ENCODE results near the gene CCDC148. TPM values are rescaled to one million over a fixed set of nuclear protein-coding genes. Genes with fewer than 3 reads are reported as not detected.

Gene CCDC148
- polyA plus RNA-seq = under 1 TPM in 2 of 4 donors, not detected in 2; 0.09 to 0.37 TPM
- long read RNA-seq, donor 1 = 0 reads
- long read RNA-seq, donor 2 = 0 reads
- long read RNA-seq, donor 3 = 0 reads
- long read RNA-seq, donor 4 = 0 reads
- long read RNA-seq, donor 5 = 0 reads
- long read RNA-seq, donor 6 = 0 reads
- long read RNA-seq, donor 7 = 0 reads
- long read RNA-seq, donor 8 = 0 reads
- long read RNA-seq, donor 9 = 0 reads
- long read RNA-seq, donor 10 = 0 reads

- WGBS, 3 donors = 0 to 1% (median 1%) methylated on average over 25 to 48 of the region's 48 CpGs
- peak; percentile 92 to 96 for DNase-seq
- peak within 1 kb of the TSS; percentile 94 to 96 (median 95) for H3K27ac ChIP-seq (ENCODE audit: low read depth in 1 of 3, low read length in 2 of 3)
- peaks cover 0 to 16% (median 1%) of the 10 kb centered on the region in 3 donors for H3K4me1 ChIP-seq (ENCODE audit: control insufficient read depth in 3 of 3, insufficient read depth in 2 of 3, low read depth in 1 of 3, low read length in 2 of 3)
- no peaks in the 10 kb centered on the region for H3K27me3 ChIP-seq (ENCODE audit: control insufficient read depth in 3 of 3, insufficient read depth in 3 of 3, low read length in 3 of 3)
- no peak for FAIRE-seq
- no peaks in the 10 kb centered on the region for H3K9me3 ChIP-seq (ENCODE audit: control insufficient read depth in 2 of 2, insufficient read depth in 1 of 2, low read depth in 1 of 2, low read length in 1 of 2)
- H3K36me3 ChIP-seq (ENCODE audit: control insufficient read depth in 3 of 3, insufficient read depth in 2 of 3, low read depth in 1 of 3, low read length in 3 of 3) = no peaks in the 10 kb centered on the region
- peak within 1 kb of the TSS; percentile 69 to 86 (median 78) for H3K4me3 ChIP-seq (ENCODE audit: low read depth in 1 of 3, low read length in 3 of 3)
Observed at GRCh38 chr2:158456309-158457066, at the start of gene CCDC148, which contains the start of gene PKP4. TSS of gene CCDC148 (minus strand) at chr2:158456753. CDS start at chr2:158456439, 314 bp downstream. TSS of gene PKP4 (plus strand) at chr2:158456952. CDS start at chr2:158533185, 76,233 bp downstream.

- no peak for FAIRE-seq
- H3K9me3 ChIP-seq (ENCODE audit: control insufficient read depth in 2 of 2, insufficient read depth in 1 of 2, low read depth in 1 of 2, low read length in 1 of 2) = no peaks in the 10 kb centered on the region
- WGBS, 3 donors = 37 to 80% (median 65%) methylated on average over 4 of the region's 4 CpGs
- H3K4me1 ChIP-seq (ENCODE audit: control insufficient read depth in 3 of 3, insufficient read depth in 2 of 3, low read depth in 1 of 3, low read length in 2 of 3) = peaks cover 2 to 16% (median 2%) of the 10 kb centered on the region in 3 donors
- DNase-seq = peak; percentile 59 to 63
- peak overlapping the region in 2 of 3 donors; percentile 11 to 14 for H3K27ac ChIP-seq (ENCODE audit: low read depth in 1 of 3, low read length in 2 of 3)
- H3K4me3 ChIP-seq (ENCODE audit: low read depth in 1 of 3, low read length in 3 of 3) = no peak overlapping the region
- peaks cover 0 to 2% (median 0%) of the 10 kb centered on the region in 3 donors for H3K36me3 ChIP-seq (ENCODE audit: control insufficient read depth in 3 of 3, insufficient read depth in 2 of 3, low read depth in 1 of 3, low read length in 3 of 3)
- no peaks in the 10 kb centered on the region for H3K27me3 ChIP-seq (ENCODE audit: control insufficient read depth in 3 of 3, insufficient read depth in 3 of 3, low read length in 3 of 3)
Observed at GRCh38 chr2:158505448-158505934, 48.9 kb upstream of the CCDC148 start.

DNA sequence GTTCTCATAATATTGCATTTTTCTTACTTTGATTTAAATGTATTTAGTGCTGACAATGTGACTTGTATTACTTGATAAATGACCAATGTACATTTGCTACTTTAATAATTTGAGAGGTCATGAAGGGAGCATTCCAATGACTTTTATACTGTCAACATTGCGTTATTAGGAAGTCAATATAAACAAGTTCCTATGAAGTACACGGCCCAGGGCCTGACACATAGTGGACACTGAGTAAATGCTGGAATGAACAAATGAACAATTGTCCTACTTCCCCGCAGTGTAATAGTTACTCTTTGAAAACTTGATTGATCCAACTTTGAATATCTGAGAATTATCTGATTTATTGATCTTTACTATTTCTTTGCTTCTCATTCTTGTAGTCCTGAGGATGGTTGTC is 47.5 kb upstream of the CCDC148 start:
- no peak overlapping the region for H3K27ac ChIP-seq (ENCODE audit: low read depth in 1 of 3, low read length in 2 of 3)
- H3K4me1 ChIP-seq (ENCODE audit: control insufficient read depth in 3 of 3, insufficient read depth in 2 of 3, low read depth in 1 of 3, low read length in 2 of 3) = peaks cover 0 to 16% (median 2%) of the 10 kb centered on the region in 3 donors
- no peaks in the 10 kb centered on the region for H3K9me3 ChIP-seq (ENCODE audit: control insufficient read depth in 2 of 2, insufficient read depth in 1 of 2, low read depth in 1 of 2, low read length in 1 of 2)
- no peaks in the 10 kb centered on the region for H3K27me3 ChIP-seq (ENCODE audit: control insufficient read depth in 3 of 3, insufficient read depth in 3 of 3, low read length in 3 of 3)
- DNase-seq (no peak), FAIRE-seq (no peak)
- H3K4me3 ChIP-seq (ENCODE audit: low read depth in 1 of 3, low read length in 3 of 3) = no peak overlapping the region
- H3K36me3 ChIP-seq (ENCODE audit: control insufficient read depth in 3 of 3, insufficient read depth in 2 of 3, low read depth in 1 of 3, low read length in 3 of 3) = peaks cover 0 to 2% (median 0%) of the 10 kb centered on the region in 3 donors
- WGBS, 3 donors = 74 to 83% (median 80%) methylated on average over 3 of the region's 3 CpGs

- Histone ChIP-seq H3K27me3 (ENCODE audit: control insufficient read depth in 3 of 3, insufficient read depth in 3 of 3, low read length in 3 of 3) (no peaks in the 10 kb centered on the region), H3K9me3 (ENCODE audit: control insufficient read depth in 2 of 2, insufficient read depth in 1 of 2, low read depth in 1 of 2, low read length in 1 of 2) (no peaks in the 10 kb centered on the region), H3K4me3 (ENCODE audit: low read depth in 1 of 3, low read length in 3 of 3) (no peak overlapping the region), H3K4me1 (ENCODE audit: control insufficient read depth in 3 of 3, insufficient read depth in 2 of 3, low read depth in 1 of 3, low read length in 2 of 3) (peaks cover 0 to 16% (median 2%) of the 10 kb centered on the region in 3 donors), H3K27ac (ENCODE audit: low read depth in 1 of 3, low read length in 2 of 3) (no peak overlapping the region), H3K36me3 (ENCODE audit: control insufficient read depth in 3 of 3, insufficient read depth in 2 of 3, low read depth in 1 of 3, low read length in 3 of 3) (peaks cover 0 to 5% (median 0%) of the 10 kb centered on the region in 3 donors)
- DNase-seq (no peak), FAIRE-seq (no peak)
- 76 to 84% (median 81%) methylated on average over 2 of the region's 2 CpGs for WGBS, 3 donors
Observed at GRCh38 chr2:158502974-158503373, 46.4 kb upstream of the CCDC148 start.

DNA sequence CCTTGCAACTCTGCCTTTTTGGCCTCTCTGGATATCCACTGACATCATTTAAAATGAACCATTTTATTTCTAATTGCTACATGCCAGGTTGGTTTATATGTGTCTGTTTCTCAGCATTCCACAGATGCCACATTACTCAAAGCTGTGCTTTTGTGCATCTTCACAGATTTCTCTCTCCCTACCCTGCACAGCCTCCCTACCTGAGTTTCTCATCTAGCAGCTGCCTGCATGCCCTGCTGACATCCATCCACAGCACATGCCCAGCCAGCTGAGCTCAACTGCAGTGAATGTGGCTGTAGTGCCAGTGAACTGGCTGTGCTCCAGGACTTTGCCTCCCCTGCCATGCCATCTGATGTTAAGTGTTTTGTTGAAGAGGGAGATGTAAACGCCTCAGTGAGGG is 44.7 kb upstream of the CCDC148 start:
- WGBS, 3 donors = 21 to 61% (median 50%) methylated on average over 1 of the region's 1 CpG
- Histone ChIP-seq H3K4me3 (ENCODE audit: low read depth in 1 of 3, low read length in 3 of 3) (no peak overlapping the region), H3K4me1 (ENCODE audit: control insufficient read depth in 3 of 3, insufficient read depth in 2 of 3, low read depth in 1 of 3, low read length in 2 of 3) (peaks cover 0 to 21% (median 2%) of the 10 kb centered on the region in 3 donors), H3K9me3 (ENCODE audit: control insufficient read depth in 2 of 2, insufficient read depth in 1 of 2, low read depth in 1 of 2, low read length in 1 of 2) (no peaks in the 10 kb centered on the region), H3K27me3 (ENCODE audit: control insufficient read depth in 3 of 3, insufficient read depth in 3 of 3, low read length in 3 of 3) (no peaks in the 10 kb centered on the region), H3K36me3 (ENCODE audit: control insufficient read depth in 3 of 3, insufficient read depth in 2 of 3, low read depth in 1 of 3, low read length in 3 of 3) (peaks cover 0 to 5% (median 0%) of the 10 kb centered on the region in 3 donors), H3K27ac (ENCODE audit: low read depth in 1 of 3, low read length in 2 of 3) (no peak overlapping the region)
- no peak for DNase-seq
- FAIRE-seq = no peak

DNA sequence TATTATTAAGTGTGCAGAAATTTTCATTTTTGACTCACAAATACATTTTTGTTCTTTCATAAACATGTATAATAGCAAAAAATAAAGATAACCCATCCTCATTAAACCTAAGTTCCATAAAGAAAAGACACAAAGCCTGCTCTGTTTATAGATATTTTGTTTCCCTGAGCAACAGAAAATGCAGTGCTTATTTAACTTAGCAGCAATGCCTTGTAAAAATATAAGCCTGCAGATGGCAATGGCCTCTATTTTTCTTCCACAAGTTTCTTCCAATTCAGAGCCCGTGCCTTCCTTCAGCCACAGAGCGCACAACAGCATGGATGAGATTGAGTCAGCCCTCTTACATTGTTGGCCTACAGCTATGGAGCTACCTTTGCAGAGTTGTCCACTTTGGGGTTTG is 43.8 kb upstream of the CCDC148 start:
- WGBS, 3 donors = 87 to 96% (median 93%) methylated on average over 2 of the region's 2 CpGs
- no peak for DNase-seq
- no peak for FAIRE-seq
- H3K4me1 ChIP-seq (ENCODE audit: control insufficient read depth in 3 of 3, insufficient read depth in 2 of 3, low read depth in 1 of 3, low read length in 2 of 3) = peaks cover 0 to 14% (median 2%) of the 10 kb centered on the region in 3 donors
- no peaks in the 10 kb centered on the region for H3K9me3 ChIP-seq (ENCODE audit: control insufficient read depth in 2 of 2, insufficient read depth in 1 of 2, low read depth in 1 of 2, low read length in 1 of 2)
- H3K27me3 ChIP-seq (ENCODE audit: control insufficient read depth in 3 of 3, insufficient read depth in 3 of 3, low read length in 3 of 3) = no peaks in the 10 kb centered on the region
- H3K4me3 ChIP-seq (ENCODE audit: low read depth in 1 of 3, low read length in 3 of 3) = no peak overlapping the region
- no peak overlapping the region for H3K27ac ChIP-seq (ENCODE audit: low read depth in 1 of 3, low read length in 2 of 3)
- H3K36me3 ChIP-seq (ENCODE audit: control insufficient read depth in 3 of 3, insufficient read depth in 2 of 3, low read depth in 1 of 3, low read length in 3 of 3) = peaks cover 0 to 5% (median 0%) of the 10 kb centered on the region in 3 donors

DNA sequence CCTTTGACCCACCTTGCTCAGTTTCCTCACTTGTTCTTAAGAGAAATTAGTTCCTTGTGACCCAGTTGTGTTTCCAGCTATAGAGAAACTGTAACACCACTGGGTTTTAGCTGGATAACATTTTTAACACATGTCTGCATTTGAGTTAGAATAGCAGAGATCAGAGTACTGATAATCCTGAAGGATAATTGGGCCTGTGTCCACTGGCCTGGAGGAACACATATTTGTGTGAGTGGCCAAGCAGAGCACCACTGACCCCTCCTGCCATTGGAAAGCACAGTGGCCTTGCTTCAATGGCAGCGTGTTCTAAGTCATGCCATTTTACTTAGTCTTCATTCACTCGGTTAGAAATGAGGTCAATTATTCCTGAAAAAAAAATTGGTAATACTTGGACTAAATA is 42.8 kb upstream of the CCDC148 start:
- Histone ChIP-seq H3K27ac (ENCODE audit: low read depth in 1 of 3, low read length in 2 of 3) (no peak overlapping the region), H3K4me3 (ENCODE audit: low read depth in 1 of 3, low read length in 3 of 3) (no peak overlapping the region), H3K36me3 (ENCODE audit: control insufficient read depth in 3 of 3, insufficient read depth in 2 of 3, low read depth in 1 of 3, low read length in 3 of 3) (peaks cover 0 to 5% (median 0%) of the 10 kb centered on the region in 3 donors), H3K4me1 (ENCODE audit: control insufficient read depth in 3 of 3, insufficient read depth in 2 of 3, low read depth in 1 of 3, low read length in 2 of 3) (peaks cover 0 to 8% (median 0%) of the 10 kb centered on the region in 3 donors), H3K27me3 (ENCODE audit: control insufficient read depth in 3 of 3, insufficient read depth in 3 of 3, low read length in 3 of 3) (no peaks in the 10 kb centered on the region), H3K9me3 (ENCODE audit: control insufficient read depth in 2 of 2, insufficient read depth in 1 of 2, low read depth in 1 of 2, low read length in 1 of 2) (no peaks in the 10 kb centered on the region)
- no peak for FAIRE-seq
- WGBS, 3 donors = 92 to 98% (median 97%) methylated on average over 2 of the region's 2 CpGs
- DNase-seq = no peak

DNA sequence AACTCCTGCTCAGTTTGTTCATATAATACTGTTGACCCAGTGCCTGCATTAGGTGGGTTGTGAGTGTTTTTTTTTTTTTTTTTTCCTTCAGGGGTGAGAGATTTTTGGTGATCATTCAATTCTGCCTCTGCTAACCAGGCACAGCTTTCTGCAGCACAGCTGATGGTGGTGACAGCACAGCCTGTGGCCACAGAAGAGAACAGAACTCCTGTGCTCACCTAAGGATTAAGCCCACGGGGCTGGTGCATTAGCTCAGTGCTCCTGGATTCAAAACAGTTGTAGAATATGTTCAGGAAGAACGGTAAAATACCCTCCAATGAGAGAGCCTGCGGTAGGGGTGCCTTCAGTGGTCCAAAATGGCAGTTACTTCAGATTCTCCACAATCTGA is 42.2 kb upstream of the CCDC148 start:
- H3K4me1 ChIP-seq (ENCODE audit: control insufficient read depth in 3 of 3, insufficient read depth in 2 of 3, low read depth in 1 of 3, low read length in 2 of 3) = peaks cover 0 to 8% (median 0%) of the 10 kb centered on the region in 3 donors
- H3K27ac ChIP-seq (ENCODE audit: low read depth in 1 of 3, low read length in 2 of 3) = no peak overlapping the region
- 93 to 97% (median 95%) methylated on average over 3 of the region's 3 CpGs for WGBS, 3 donors
- no peaks in the 10 kb centered on the region for H3K27me3 ChIP-seq (ENCODE audit: control insufficient read depth in 3 of 3, insufficient read depth in 3 of 3, low read length in 3 of 3)
- FAIRE-seq (no peak), DNase-seq (no peak)
- H3K9me3 ChIP-seq (ENCODE audit: control insufficient read depth in 2 of 2, insufficient read depth in 1 of 2, low read depth in 1 of 2, low read length in 1 of 2) = no peaks in the 10 kb centered on the region
- H3K36me3 ChIP-seq (ENCODE audit: control insufficient read depth in 3 of 3, insufficient read depth in 2 of 3, low read depth in 1 of 3, low read length in 3 of 3) = peaks cover 0 to 5% (median 0%) of the 10 kb centered on the region in 3 donors
- no peak overlapping the region for H3K4me3 ChIP-seq (ENCODE audit: low read depth in 1 of 3, low read length in 3 of 3)
